GM23338 (cell line): ENCODE measurements around the gene DPYSL5. TPM values are rescaled to one million over a fixed set of nuclear protein-coding genes. Genes with fewer than 3 reads are reported as not detected.

Experiments used
- ATAC-seq: fragments of 200-7000 bp; cut with Tn5 transposase; 3 replicates; pipeline ENCODE4 v1.9.1; 2020
- DNase-seq: peaks from one replicate; pipeline ENCODE4 v3.0.0-alpha.2; 2015; ENCODE audit warnings: low spot score
- H2AFZ ChIP-seq: fragments of 200-600 bp; sonication (generic); 2 replicates; pipeline ENCODE4 v1.8.0; 2016; ENCODE audit warnings: antibody characterized with exemption, mild to moderate bottlenecking, moderate library complexity
- H3F3A ChIP-seq: fragments of 200-600 bp; sonication (generic); replicated peaks from 2 replicates; pipeline ENCODE4 v1.8.0; 2017; ENCODE audit warnings: antibody characterized with exemption, mixed run types, low read depth
- H3K27ac ChIP-seq: fragments of 200-600 bp; sonication (generic); 2 replicates; pipeline ENCODE4 v1.6.1; 2016; ENCODE audit warnings: low read depth
- H3K27me3 ChIP-seq: fragments of 200-600 bp; sonication (generic); 2 replicates; pipeline ENCODE4 v1.8.0; 2016; ENCODE audit warnings: mild to moderate bottlenecking, mixed run types, moderate library complexity; ENCODE audit not compliant: insufficient read depth
- H3K36me3 ChIP-seq: fragments of 200-600 bp; sonication (generic); 2 replicates; pipeline ENCODE4 v1.8.0; 2016; ENCODE audit warnings: mild to moderate bottlenecking; ENCODE audit not compliant: insufficient read depth
- H3K4me1 ChIP-seq: fragments of 200-600 bp; sonication (generic); 2 replicates; pipeline ENCODE4 v1.8.0; 2016; ENCODE audit warnings: mild to moderate bottlenecking, moderate library complexity; ENCODE audit not compliant: insufficient read depth
- H3K4me2 ChIP-seq: fragments of 200-600 bp; sonication (generic); 2 replicates; pipeline ENCODE4 v1.7.1; 2017; ENCODE audit warnings: mixed run types
- H3K4me3 ChIP-seq: fragments of 200-600 bp; sonication (generic); 2 replicates; pipeline ENCODE4 v1.6.1; 2016; ENCODE audit warnings: mixed run types
- H3K79me2 ChIP-seq: fragments of 200-600 bp; sonication (generic); replicated peaks from 2 replicates; pipeline ENCODE4 v1.8.0; 2017; ENCODE audit warnings: mild to moderate bottlenecking; ENCODE audit not compliant: insufficient read depth
- H3K9me2 ChIP-seq: fragments of 200-600 bp; sonication (generic); 2 replicates; pipeline ENCODE4 v1.8.0; 2017; ENCODE audit not compliant: insufficient read depth
- H4K20me1 ChIP-seq: fragments of 200-600 bp; sonication (generic); replicated peaks from 2 replicates; pipeline ENCODE4 v1.8.0; 2017; ENCODE audit warnings: mild to moderate bottlenecking; ENCODE audit not compliant: insufficient read depth
- H3K27ac Mint-ChIP-seq: 2 replicates; pipeline ENCODE4 v1.8.0; 2020; ENCODE audit warnings: inconsistent platforms, mild to moderate bottlenecking, moderate library complexity, mixed read lengths
- H3K27me3 Mint-ChIP-seq: 3 replicates; pipeline ENCODE4 v1.8.0; 2022; ENCODE audit warnings: low read depth, mild to moderate bottlenecking, moderate library complexity, mixed read lengths, inconsistent platforms; ENCODE audit not compliant: insufficient read depth, poor library complexity
- H3K36me3 Mint-ChIP-seq: 3 replicates; pipeline ENCODE4 v1.8.0; 2021; ENCODE audit warnings: low read depth, mild to moderate bottlenecking, inconsistent platforms, moderate library complexity, mixed read lengths
- H3K4me1 Mint-ChIP-seq: 3 replicates; pipeline ENCODE4 v1.8.0; 2020; ENCODE audit warnings: mild to moderate bottlenecking, inconsistent platforms, mixed read lengths
- H3K4me3 Mint-ChIP-seq: 3 replicates; pipeline ENCODE4 v1.8.0; 2021; ENCODE audit warnings: moderate library complexity, mild to moderate bottlenecking, inconsistent platforms, mixed read lengths
- H3K9me3 Mint-ChIP-seq: 3 replicates; pipeline ENCODE4 v1.8.0; 2020; ENCODE audit warnings: moderate library complexity, mild to moderate bottlenecking, inconsistent platforms, mixed read lengths
- CREB1 ChIP-seq: fragments of 250-450 bp; sonication (Bioruptor Pico); IDR thresholded peaks from 2 replicates; pipeline ENCODE4 v1.5.0; 2020; ENCODE audit warnings: low read depth, mild to moderate bottlenecking, moderate library complexity
- EZH2 ChIP-seq: fragments of 200-600 bp; sonication (generic); IDR thresholded peaks from one replicate; pipeline ENCODE4 v1.8.0; 2017; ENCODE audit warnings: antibody characterized with exemption, mild to moderate bottlenecking, low read depth; ENCODE audit not compliant: unreplicated experiment
- EZH2phosphoT487 ChIP-seq: fragments of 200-600 bp; sonication (generic); IDR thresholded peaks from one replicate; pipeline ENCODE4 v1.8.1; 2018; ENCODE audit warnings: antibody characterized with exemption; ENCODE audit not compliant: unreplicated experiment
- JUNB ChIP-seq: IDR thresholded peaks from one replicate; pipeline ENCODE4 v1.6.1; 2016; ENCODE audit warnings: antibody characterized with exemption; ENCODE audit not compliant: unreplicated experiment
- NANOG ChIP-seq: IDR thresholded peaks from 2 replicates; pipeline ENCODE4 v1.6.1; 2016; ENCODE audit warnings: antibody characterized with exemption, borderline replicate concordance
- POLR2AphosphoS5 ChIP-seq: IDR thresholded peaks from 2 replicates; pipeline ENCODE4 v1.6.1; 2016; ENCODE audit warnings: antibody characterized with exemption, low read depth
- STAT1 ChIP-seq: IDR thresholded peaks from one replicate; pipeline ENCODE4 v1.6.1; 2016; ENCODE audit warnings: antibody characterized with exemption; ENCODE audit not compliant: unreplicated experiment
- ZNF114 ChIP-seq: fragments of 250-450 bp; sonication (Bioruptor Pico); IDR thresholded peaks from 2 replicates; pipeline ENCODE4 v1.5.0; 2020; ENCODE audit warnings: mild to moderate bottlenecking, moderate library complexity
- ZNF331 ChIP-seq: fragments of 250-450 bp; sonication (Bioruptor Pico); IDR thresholded peaks from 2 replicates; pipeline ENCODE4 v1.5.0; 2020; ENCODE audit warnings: low read depth, mild to moderate bottlenecking, moderate library complexity
- polyA plus RNA-seq: library from polyadenylated mRNA; unstranded; fragments of >200 nt; fragmentation: Nextera tagmentation; extraction: Ambion mirVana; gene quantifications from 2 replicates; pipeline ENCODE4 v1.2.1, GENCODE V29; 2016
- total RNA-seq: library from RNA; depleted of rRNA; stranded (reverse); fragments of >200 nt; shearing (Covaris generic); gene quantifications from 2 replicates; pipeline ENCODE4 v1.2.3, GENCODE V29; 2014
- TF ChIP-seq, protein P1 (sequence below): IDR thresholded peaks from 2 replicates; pipeline ENCODE4 v1.6.1; 2016; ENCODE audit warnings: antibody characterized with exemption
- TF ChIP-seq, protein P2 (sequence below): IDR thresholded peaks from one replicate; pipeline ENCODE4 v1.6.1; 2018; ENCODE audit warnings: antibody characterized with exemption; ENCODE audit not compliant: unreplicated experiment
- TF ChIP-seq, protein P3 (sequence below): fragments of 250-450 bp; sonication (Bioruptor Pico); IDR thresholded peaks from 2 replicates; pipeline ENCODE4 v1.5.0; 2020; ENCODE audit warnings: mild to moderate bottlenecking, moderate library complexity
- TF ChIP-seq, protein P4 (sequence below), 2 experiments: fragments of 200-600 bp in 1 of 2; sonication (generic) in 1 of 2; conservative IDR thresholded peaks; 2 replicates each; pipeline versions ENCODE4 v1.5.1 to v1.6.1; 2016 to 2017; ENCODE audit warnings: antibody characterized with exemption in 2 of 2, low read depth in 2 of 2, mild to moderate bottlenecking in 2 of 2, moderate library complexity in 1 of 2

Gene DPYSL5
- total and polyA plus RNA-seq, 2 experiments from 2014 or later: 3.1 to 8.1 TPM

DNA sequence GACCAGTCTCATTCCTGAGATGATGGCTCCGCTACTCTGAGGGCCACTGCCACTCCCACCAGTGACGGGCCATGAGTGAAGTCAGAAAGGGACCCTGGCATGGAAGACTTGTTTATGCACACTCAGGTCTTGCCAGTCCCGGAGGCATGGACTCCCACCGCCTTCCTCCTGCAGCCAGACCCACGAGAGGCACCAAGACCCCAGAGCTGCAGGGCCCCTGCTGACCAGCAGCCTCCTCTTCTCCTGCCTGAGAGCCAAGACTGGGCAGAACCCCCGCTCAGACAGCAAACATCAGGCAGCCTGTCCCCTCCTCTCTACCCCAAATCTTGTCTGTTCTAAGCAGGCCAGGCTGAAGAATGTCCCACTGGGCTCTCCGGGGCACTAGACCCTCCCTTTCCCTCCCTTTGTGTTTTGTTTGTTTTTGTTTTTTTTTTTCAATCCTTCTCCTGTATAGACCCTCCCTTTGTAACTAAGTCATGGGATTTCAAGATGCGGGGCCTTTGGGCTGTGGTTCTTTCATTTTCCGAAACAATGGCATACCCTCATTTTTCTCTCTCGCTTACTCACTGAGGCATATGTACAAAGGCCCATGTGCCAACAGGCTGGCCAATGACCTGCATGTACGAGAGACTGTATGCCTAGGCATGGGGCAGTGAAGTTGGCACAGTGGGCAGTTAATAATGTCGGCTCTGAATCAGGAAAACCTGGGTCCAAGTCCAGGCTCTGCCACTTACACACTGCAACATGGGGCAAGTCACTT, 98.2 kb downstream of the DPYSL5 start:
- H3K4me3 Mint-ChIP-seq: no peak overlapping the region
- Histone ChIP-seq H2AFZ (no peak overlapping the region), H4K20me1 (no peaks in the 10 kb centered on the region), H3K9me2 (no peaks in the 10 kb centered on the region), H3F3A (no peaks in the 10 kb centered on the region), H3K36me3 (no peaks in the 10 kb centered on the region), H3K79me2 (no peaks in the 10 kb centered on the region), H3K4me2 (no peak overlapping the region), H3K4me3 (no peak overlapping the region), H3K27me3 (peaks cover 22% of the 10 kb centered on the region), H3K27ac (no peak overlapping the region), H3K4me1 (0 out of 2 replicates have a peak, but pooled peaks cover 6% of the 10 kb centered on the region)
- H3K27ac Mint-ChIP-seq: no peak overlapping the region
- DNase-seq: no peak
- peaks cover 25% of the 10 kb centered on the region for H3K4me1 Mint-ChIP-seq
- peaks cover 17% of the 10 kb centered on the region for H3K27me3 Mint-ChIP-seq
- no peak for ATAC-seq
- H3K9me3 Mint-ChIP-seq: no peaks in the 10 kb centered on the region
- no peak for TF ChIP-seq ZNF331
- TF ChIP-seq CREB1 (CRISPR knock-in tag): no peak
- TF ChIP-seq, protein P1, sequence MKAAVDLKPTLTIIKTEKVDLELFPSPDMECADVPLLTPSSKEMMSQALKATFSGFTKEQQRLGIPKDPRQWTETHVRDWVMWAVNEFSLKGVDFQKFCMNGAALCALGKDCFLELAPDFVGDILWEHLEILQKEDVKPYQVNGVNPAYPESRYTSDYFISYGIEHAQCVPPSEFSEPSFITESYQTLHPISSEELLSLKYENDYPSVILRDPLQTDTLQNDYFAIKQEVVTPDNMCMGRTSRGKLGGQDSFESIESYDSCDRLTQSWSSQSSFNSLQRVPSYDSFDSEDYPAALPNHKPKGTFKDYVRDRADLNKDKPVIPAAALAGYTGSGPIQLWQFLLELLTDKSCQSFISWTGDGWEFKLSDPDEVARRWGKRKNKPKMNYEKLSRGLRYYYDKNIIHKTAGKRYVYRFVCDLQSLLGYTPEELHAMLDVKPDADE: no peak
- no peak for TF ChIP-seq POLR2AphosphoS5
- no peak for TF ChIP-seq STAT1
- TF ChIP-seq EZH2phosphoT487: no peak
- TF ChIP-seq, protein P2, sequence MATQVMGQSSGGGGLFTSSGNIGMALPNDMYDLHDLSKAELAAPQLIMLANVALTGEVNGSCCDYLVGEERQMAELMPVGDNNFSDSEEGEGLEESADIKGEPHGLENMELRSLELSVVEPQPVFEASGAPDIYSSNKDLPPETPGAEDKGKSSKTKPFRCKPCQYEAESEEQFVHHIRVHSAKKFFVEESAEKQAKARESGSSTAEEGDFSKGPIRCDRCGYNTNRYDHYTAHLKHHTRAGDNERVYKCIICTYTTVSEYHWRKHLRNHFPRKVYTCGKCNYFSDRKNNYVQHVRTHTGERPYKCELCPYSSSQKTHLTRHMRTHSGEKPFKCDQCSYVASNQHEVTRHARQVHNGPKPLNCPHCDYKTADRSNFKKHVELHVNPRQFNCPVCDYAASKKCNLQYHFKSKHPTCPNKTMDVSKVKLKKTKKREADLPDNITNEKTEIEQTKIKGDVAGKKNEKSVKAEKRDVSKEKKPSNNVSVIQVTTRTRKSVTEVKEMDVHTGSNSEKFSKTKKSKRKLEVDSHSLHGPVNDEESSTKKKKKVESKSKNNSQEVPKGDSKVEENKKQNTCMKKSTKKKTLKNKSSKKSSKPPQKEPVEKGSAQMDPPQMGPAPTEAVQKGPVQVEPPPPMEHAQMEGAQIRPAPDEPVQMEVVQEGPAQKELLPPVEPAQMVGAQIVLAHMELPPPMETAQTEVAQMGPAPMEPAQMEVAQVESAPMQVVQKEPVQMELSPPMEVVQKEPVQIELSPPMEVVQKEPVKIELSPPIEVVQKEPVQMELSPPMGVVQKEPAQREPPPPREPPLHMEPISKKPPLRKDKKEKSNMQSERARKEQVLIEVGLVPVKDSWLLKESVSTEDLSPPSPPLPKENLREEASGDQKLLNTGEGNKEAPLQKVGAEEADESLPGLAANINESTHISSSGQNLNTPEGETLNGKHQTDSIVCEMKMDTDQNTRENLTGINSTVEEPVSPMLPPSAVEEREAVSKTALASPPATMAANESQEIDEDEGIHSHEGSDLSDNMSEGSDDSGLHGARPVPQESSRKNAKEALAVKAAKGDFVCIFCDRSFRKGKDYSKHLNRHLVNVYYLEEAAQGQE: no peak
- TF ChIP-seq, protein P3, sequence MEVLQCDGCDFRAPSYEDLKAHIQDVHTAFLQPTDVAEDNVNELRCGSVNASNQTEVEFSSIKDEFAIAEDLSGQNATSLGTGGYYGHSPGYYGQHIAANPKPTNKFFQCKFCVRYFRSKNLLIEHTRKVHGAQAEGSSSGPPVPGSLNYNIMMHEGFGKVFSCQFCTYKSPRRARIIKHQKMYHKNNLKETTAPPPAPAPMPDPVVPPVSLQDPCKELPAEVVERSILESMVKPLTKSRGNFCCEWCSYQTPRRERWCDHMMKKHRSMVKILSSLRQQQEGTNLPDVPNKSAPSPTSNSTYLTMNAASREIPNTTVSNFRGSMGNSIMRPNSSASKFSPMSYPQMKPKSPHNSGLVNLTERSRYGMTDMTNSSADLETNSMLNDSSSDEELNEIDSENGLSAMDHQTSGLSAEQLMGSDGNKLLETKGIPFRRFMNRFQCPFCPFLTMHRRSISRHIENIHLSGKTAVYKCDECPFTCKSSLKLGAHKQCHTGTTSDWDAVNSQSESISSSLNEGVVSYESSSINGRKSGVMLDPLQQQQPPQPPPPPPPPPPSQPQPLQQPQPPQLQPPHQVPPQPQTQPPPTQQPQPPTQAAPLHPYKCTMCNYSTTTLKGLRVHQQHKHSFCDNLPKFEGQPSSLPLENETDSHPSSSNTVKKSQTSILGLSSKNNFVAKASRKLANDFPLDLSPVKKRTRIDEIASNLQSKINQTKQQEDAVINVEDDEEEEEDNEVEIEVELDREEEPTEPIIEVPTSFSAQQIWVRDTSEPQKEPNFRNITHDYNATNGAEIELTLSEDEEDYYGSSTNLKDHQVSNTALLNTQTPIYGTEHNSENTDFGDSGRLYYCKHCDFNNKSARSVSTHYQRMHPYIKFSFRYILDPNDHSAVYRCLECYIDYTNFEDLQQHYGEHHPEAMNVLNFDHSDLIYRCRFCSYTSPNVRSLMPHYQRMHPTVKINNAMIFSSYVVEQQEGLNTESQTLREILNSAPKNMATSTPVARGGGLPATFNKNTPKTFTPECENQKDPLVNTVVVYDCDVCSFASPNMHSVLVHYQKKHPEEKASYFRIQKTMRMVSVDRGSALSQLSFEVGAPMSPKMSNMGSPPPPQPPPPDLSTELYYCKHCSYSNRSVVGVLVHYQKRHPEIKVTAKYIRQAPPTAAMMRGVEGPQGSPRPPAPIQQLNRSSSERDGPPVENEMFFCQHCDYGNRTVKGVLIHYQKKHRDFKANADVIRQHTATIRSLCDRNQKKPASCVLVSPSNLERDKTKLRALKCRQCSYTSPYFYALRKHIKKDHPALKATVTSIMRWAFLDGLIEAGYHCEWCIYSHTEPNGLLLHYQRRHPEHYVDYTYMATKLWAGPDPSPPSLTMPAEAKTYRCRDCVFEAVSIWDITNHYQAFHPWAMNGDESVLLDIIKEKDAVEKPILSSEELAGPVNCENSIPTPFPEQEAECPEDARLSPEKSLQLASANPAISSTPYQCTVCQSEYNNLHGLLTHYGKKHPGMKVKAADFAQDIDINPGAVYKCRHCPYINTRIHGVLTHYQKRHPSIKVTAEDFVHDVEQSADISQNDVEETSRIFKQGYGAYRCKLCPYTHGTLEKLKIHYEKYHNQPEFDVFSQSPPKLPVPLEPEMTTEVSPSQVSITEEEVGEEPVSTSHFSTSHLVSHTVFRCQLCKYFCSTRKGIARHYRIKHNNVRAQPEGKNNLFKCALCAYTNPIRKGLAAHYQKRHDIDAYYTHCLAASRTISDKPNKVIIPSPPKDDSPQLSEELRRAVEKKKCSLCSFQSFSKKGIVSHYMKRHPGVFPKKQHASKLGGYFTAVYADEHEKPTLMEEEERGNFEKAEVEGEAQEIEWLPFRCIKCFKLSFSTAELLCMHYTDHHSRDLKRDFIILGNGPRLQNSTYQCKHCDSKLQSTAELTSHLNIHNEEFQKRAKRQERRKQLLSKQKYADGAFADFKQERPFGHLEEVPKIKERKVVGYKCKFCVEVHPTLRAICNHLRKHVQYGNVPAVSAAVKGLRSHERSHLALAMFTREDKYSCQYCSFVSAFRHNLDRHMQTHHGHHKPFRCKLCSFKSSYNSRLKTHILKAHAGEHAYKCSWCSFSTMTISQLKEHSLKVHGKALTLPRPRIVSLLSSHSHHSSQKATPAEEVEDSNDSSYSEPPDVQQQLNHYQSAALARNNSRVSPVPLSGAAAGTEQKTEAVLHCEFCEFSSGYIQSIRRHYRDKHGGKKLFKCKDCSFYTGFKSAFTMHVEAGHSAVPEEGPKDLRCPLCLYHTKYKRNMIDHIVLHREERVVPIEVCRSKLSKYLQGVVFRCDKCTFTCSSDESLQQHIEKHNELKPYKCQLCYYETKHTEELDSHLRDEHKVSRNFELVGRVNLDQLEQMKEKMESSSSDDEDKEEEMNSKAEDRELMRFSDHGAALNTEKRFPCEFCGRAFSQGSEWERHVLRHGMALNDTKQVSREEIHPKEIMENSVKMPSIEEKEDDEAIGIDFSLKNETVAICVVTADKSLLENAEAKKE (CRISPR knock-in tag): no peak
- TF ChIP-seq EZH2: no peak
- no peak for TF ChIP-seq ZNF114
- TF ChIP-seq JUNB: no peak
- no peak for TF ChIP-seq NANOG
- TF ChIP-seq, protein P4, sequence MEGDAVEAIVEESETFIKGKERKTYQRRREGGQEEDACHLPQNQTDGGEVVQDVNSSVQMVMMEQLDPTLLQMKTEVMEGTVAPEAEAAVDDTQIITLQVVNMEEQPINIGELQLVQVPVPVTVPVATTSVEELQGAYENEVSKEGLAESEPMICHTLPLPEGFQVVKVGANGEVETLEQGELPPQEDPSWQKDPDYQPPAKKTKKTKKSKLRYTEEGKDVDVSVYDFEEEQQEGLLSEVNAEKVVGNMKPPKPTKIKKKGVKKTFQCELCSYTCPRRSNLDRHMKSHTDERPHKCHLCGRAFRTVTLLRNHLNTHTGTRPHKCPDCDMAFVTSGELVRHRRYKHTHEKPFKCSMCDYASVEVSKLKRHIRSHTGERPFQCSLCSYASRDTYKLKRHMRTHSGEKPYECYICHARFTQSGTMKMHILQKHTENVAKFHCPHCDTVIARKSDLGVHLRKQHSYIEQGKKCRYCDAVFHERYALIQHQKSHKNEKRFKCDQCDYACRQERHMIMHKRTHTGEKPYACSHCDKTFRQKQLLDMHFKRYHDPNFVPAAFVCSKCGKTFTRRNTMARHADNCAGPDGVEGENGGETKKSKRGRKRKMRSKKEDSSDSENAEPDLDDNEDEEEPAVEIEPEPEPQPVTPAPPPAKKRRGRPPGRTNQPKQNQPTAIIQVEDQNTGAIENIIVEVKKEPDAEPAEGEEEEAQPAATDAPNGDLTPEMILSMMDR (conservative IDR thresholded peaks at IDR 0.05; ENCODE audit: low read depth in 2 of 2): no peak
- peaks cover 2% of the 10 kb centered on the region; the same call in 1 of the 3 replicates for H3K36me3 Mint-ChIP-seq
